IPS-18c (cell line): ENCODE results near the gene MCM6.
A peak's percentile ranks its signal among the peaks of the same experiment; 100 is the strongest.
"Not testable (repeated sequence)": the region's sequence is repeated elsewhere in the genome, so short reads cannot be mapped to it uniquely, and the experiment has no call there.

ENCODE experiments used
- H3K4me3 ChIP-seq: 2 replicates; pipeline ENCODE4 v1.7.0; 2013; ENCODE audit warnings: low read depth, mild to moderate bottlenecking, low read length, moderate library complexity; ENCODE audit not compliant: insufficient read depth
- H3K9me3 ChIP-seq: one replicate; pipeline ENCODE4 v1.6.1; 2013; ENCODE audit warnings: mild to moderate bottlenecking, low read length, moderate library complexity; ENCODE audit not compliant: control insufficient read depth, insufficient read depth

The MCM6 gene

DNA sequence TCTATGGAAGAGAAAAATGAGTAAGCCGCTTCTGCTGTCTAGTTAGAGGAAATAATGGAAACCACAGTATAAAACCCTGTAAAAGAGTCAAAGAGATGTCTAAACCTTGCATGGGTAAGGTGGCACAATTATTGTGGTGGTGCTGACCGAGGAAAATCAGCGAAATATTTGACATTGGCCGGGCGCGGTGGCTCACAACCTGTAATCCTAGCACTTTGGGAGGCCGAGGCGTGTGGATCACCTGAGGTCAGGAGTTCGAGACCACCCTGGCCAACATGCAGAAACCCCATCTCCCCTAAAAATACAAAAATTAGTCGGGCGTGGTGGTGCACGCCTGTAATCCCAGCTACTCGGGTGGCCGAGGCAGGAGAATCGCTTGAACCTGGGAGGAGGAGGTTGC, 527 bp upstream of the MCM6 start:
- H3K9me3 ChIP-seq, H3K4me3 ChIP-seq: not testable (repeated sequence)

- peak overlapping the region; percentile 96 for H3K4me3 ChIP-seq
- H3K9me3 ChIP-seq: no peaks in the 10 kb centered on the region
Measured at GRCh38 chr2:135875491-135876065, 665 bp downstream of the MCM6 start.

GRCh38 chr2:135874777-135875365, 1.4 kb downstream of the MCM6 start:
- Histone ChIP-seq H3K4me3 (peak overlapping the region; percentile 96), H3K9me3 (no peaks in the 10 kb centered on the region)

DNA sequence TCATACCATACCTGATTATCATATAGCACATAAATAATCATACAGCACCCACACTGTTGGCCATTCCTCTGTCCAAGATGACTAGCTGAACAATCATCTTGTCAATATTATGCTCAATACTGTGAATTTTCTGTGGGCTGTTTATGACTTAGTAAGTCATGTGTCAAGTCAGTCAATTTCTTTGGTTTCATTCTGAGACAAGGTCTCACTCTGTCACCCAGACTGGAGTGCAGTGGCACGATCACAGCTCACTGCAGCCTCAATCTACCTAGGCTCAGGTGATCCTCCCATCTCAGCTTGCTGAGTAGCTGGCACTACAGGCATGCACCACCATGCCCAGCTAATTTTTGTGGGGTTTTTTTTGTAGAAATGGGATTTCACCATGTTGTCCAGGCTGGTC, 5.7 kb downstream of the MCM6 start:
- no peak overlapping the region for H3K4me3 ChIP-seq

GRCh38 chr2:135863233-135863632, 13.0 kb downstream of the MCM6 start:
- Histone ChIP-seq H3K4me3 (no peak overlapping the region), H3K9me3 (no peaks in the 10 kb centered on the region)

More for the DNA sequence above, 5.7 kb downstream of the MCM6 start:
- H3K9me3 ChIP-seq: no peaks in the 10 kb centered on the region

GRCh38 chr2:135862718-135863117, 13.5 kb downstream of the MCM6 start:
- no peaks in the 10 kb centered on the region for H3K9me3 ChIP-seq
- H3K4me3 ChIP-seq: no peak overlapping the region

DNA sequence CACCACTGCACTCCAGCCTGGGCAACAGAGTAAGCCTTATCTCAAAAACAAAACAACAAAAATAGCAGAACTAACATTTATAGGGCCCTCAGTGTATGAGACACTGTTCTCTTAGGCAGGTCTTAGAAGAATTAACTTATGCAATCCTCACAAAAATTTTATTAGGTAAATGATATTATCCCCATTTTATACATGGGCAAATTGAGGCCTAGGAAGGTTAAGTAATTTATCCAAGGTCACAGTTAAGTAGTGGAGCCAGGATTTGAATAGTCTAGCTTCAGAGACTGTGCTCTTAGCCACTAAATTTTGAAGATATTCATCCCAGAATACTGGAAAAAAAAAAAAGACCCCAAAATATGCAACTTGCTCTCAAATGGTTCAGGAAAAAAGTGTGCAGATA, 22.8 kb downstream of the MCM6 start:
- no peaks in the 10 kb centered on the region for H3K9me3 ChIP-seq
- no peak overlapping the region for H3K4me3 ChIP-seq

GRCh38 chr2:135851858-135852257, 24.4 kb downstream of the MCM6 start:
- Histone ChIP-seq H3K9me3 (no peaks in the 10 kb centered on the region), H3K4me3 (no peak overlapping the region)

GRCh38 chr2:135850892-135851668, 25.2 kb downstream of the MCM6 start:
- Histone ChIP-seq H3K4me3 (no peak overlapping the region), H3K9me3 (no peaks in the 10 kb centered on the region)

DNA sequence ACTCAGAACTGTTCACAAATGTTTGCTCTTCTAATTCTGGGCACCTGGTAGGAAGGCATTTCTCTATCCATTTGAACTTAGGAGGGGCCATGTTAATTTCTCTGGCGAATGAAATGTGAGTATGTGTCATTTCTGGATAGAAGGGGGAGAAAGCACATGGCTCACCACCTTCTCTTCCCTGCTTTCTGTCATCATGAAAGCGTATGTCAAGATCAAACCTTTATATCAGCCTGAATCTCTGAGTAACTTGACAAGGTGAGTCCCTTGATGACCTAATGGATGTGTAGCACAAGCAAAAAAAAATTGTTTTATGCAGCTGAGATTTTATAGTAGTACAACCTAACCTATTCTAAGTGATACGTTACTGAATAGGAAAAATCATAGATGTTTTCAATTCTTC, 27.2 kb downstream of the MCM6 start:
- H3K9me3 ChIP-seq: no peaks in the 10 kb centered on the region

DNA sequence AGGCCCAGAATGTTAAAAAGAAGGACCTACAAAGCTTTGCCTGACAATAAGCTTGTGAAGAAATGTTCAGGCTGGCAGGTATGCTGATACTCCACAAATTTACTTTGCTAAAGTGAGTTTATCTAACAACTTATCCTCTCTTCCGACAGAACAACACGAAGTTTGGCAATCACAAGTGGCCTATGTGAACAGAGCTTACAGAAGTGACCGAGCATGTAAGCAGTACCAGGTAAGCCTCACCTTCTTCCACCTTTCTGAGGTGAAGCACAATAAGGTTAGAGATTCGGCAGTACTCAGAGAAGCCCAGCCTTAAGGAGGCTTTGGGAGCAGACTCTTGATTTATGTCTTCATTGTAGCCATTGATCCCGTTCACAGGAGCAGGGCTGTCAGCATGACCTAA, 30.2 kb downstream of the MCM6 start:
- no peaks in the 10 kb centered on the region for H3K9me3 ChIP-seq
- no peak overlapping the region for H3K4me3 ChIP-seq

More for the DNA sequence above, 27.2 kb downstream of the MCM6 start:
- no peak overlapping the region for H3K4me3 ChIP-seq

DNA sequence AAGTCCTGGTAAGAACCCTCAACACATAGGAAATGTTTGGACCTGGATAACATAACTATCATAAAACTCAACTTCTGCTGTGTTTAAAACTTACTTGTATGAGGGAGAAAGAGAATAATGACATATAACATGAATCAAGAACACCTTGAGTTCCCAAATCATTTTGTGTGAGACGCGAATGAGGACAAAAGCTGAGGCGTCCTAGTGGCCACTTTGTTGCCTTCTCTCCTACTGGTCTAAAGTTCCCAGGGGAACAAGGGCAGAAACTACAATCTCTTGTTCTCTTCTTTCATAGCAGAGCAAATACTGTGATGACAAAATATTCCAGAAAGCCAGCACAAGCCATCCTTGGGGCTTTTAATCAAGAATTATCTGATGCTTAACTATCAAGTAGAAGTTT, 31.0 kb downstream of the MCM6 start:
- Histone ChIP-seq H3K9me3 (no peaks in the 10 kb centered on the region), H3K4me3 (no peak overlapping the region)

GRCh38 chr2:135844301-135844895, 31.8 kb downstream of the MCM6 start:
- Histone ChIP-seq H3K9me3 (no peaks in the 10 kb centered on the region), H3K4me3 (no peak overlapping the region)

- no peak overlapping the region for H3K4me3 ChIP-seq
Measured at GRCh38 chr2:135843671-135844070, 32.6 kb downstream of the MCM6 start.

DNA sequence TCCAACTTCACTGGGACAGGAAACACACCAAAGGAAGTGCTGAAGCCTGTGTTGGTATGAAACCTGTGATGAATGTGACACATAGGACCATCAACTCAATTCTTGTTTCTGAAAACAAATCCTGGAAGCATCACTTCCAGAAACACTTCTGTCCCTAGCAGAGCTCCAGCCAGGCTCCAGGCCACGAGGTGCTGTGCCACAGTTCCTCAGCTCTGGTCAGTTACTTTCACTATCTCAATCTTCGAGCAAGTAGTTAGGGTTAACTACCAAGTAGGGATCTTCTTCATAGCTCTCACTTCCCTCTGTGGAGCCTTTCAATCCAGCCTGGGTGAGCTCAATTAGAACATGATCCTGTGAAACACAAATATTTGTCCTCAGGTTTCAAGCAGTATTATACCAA, 35.6 kb downstream of the MCM6 start:
- Histone ChIP-seq H3K4me3 (no peak overlapping the region), H3K9me3 (no peaks in the 10 kb centered on the region)

More at GRCh38 chr2:135843671-135844070, 32.6 kb downstream of the MCM6 start:
- no peaks in the 10 kb centered on the region for H3K9me3 ChIP-seq

GRCh38 chr2:135839713-135840112, 36.5 kb downstream of the MCM6 start:
- H3K4me3 ChIP-seq: no peak overlapping the region
- H3K9me3 ChIP-seq: no peaks in the 10 kb centered on the region

GRCh38 chr2:135838502-135838901, 37.7 kb downstream of the MCM6 start:
- Histone ChIP-seq H3K9me3 (no peaks in the 10 kb centered on the region), H3K4me3 (no peak overlapping the region)
